ENCODE measurements around the gene RGPD5.
"Not testable (repeated sequence)": the region's sequence is repeated elsewhere in the genome, so short reads cannot be mapped to it uniquely, and the experiment has no call there.

The RGPD5 gene

DNA sequence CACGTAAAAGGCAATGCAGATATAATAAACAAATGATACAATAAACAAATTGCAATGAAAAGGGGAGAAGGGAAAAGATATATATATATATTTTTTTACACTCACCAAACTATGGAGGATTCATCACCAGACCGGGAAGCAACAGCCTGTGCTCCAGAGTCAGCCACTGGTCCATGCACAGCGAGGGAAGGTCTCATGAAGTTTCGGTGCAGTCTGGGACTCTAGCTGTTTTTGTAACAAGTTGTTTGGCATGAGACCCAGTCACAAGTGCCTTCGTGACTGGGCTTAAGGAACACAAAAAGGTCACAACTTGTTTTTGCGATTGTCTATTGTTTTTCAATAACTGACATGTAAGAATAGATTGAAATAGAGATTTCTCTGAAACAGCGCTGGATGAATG, 99.6 kb downstream of the RGPD5 start:
- not testable (repeated sequence) for H3K9me3 ChIP-seq (ENCODE audit: control insufficient read depth, insufficient read depth, low read length); H3K4me1 ChIP-seq (ENCODE audit: control insufficient read depth, insufficient read depth, low read length); H3K27ac ChIP-seq (ENCODE audit: low read length); H3K4me3 ChIP-seq (ENCODE audit: low read length); H3K27me3 ChIP-seq (ENCODE audit: control insufficient read depth, insufficient read depth, low read length); H3K36me3 ChIP-seq (ENCODE audit: control insufficient read depth, insufficient read depth, low read length); DNase-seq (ENCODE audit: low read depth, low spot score)
- no CpG with 5 or more reads among the region's 7 CpGs for WGBS (ENCODE audit: insufficient coverage, insufficient read length)

DNA sequence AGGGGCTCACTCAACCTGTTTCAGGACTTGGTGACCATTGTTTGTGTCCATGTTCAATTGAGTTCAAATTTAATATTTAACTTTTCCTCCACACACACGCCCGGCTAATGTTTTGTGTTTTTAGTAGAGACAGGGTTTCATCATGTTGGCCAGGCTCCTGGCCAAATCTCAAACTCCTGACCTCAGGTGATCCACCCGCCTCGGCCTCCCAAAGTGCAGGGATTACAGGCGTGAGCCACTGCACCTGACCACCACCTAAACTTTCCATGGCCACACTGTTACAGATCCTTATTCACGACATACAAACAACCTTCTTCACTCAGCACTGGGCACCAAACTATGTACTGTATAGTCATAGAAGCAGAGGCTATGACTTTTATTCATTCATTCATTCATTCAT, 100.0 kb downstream of the RGPD5 start:
- no CpG with 5 or more reads among the region's 6 CpGs for WGBS (ENCODE audit: insufficient coverage, insufficient read length)
- H3K27ac ChIP-seq (ENCODE audit: low read length); DNase-seq (ENCODE audit: low read depth, low spot score); H3K4me3 ChIP-seq (ENCODE audit: low read length); H3K27me3 ChIP-seq (ENCODE audit: control insufficient read depth, insufficient read depth, low read length); H3K36me3 ChIP-seq (ENCODE audit: control insufficient read depth, insufficient read depth, low read length); H3K9me3 ChIP-seq (ENCODE audit: control insufficient read depth, insufficient read depth, low read length); H3K4me1 ChIP-seq (ENCODE audit: control insufficient read depth, insufficient read depth, low read length): not testable (repeated sequence)

DNA sequence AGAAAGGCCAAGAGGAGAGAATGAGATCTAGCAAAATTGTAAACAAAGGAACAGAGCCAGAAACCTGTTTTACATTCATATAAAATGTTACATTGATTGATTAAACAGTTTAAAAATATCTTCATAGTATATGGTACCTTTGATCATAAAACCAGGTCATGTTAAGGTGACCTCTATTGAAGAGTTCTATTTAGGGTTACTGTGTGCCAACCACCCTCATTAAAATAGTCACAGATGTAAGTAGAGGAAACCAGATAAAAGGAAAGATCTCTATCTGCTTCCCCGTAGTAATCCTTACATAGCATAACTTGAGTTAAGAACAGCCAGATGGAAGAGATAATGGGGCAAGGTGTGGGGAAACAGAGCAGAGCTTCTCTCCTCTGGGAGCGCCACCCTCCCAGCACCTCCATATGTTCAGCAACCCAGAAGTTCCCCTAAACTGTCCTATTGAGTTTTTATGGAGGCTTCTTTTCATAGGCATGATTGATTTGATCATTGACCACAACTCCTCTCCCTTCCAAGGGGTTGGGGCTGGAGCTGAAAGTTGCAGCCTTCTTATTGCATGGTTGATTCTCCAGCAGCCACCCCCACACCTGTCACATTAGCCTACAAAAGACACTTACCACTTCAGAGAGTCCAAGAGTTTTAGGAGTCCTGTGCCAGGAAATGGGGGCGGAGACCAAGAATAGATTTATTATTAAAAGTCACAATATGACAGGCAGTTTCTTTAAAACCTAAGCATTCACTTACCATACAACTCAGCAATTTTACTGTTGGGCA, 101.2 kb downstream of the RGPD5 start:
- not testable (repeated sequence) for H3K4me3 ChIP-seq (ENCODE audit: low read length); H3K4me1 ChIP-seq (ENCODE audit: control insufficient read depth, insufficient read depth, low read length); H3K27ac ChIP-seq (ENCODE audit: low read length); H3K36me3 ChIP-seq (ENCODE audit: control insufficient read depth, insufficient read depth, low read length); DNase-seq (ENCODE audit: low read depth, low spot score); H3K9me3 ChIP-seq (ENCODE audit: control insufficient read depth, insufficient read depth, low read length); H3K27me3 ChIP-seq (ENCODE audit: control insufficient read depth, insufficient read depth, low read length)
- WGBS (ENCODE audit: insufficient coverage, insufficient read length) = no CpG with 5 or more reads among the region's 3 CpGs

DNA sequence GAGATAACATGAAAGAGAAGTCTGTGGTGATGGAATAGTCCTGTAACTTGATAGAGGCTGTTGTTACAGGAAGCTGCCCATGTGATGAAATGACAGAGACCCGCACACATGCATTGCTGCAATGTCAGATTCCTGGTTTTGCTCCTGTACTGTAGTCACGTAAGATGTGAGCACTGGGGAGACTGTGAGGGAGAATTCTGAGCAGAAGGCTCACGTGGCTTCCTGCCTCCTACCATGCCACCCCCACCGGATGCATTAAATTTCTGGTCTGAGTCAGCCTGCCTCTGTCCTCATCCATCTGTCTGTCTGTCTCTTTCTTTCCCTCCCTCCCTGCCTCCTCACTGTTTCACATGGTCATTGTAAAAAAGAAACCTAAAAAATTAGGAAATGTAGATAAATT, 102.1 kb downstream of the RGPD5 start:
- not testable (repeated sequence) for H3K36me3 ChIP-seq (ENCODE audit: control insufficient read depth, insufficient read depth, low read length); H3K27ac ChIP-seq (ENCODE audit: low read length); H3K4me3 ChIP-seq (ENCODE audit: low read length); H3K9me3 ChIP-seq (ENCODE audit: control insufficient read depth, insufficient read depth, low read length); DNase-seq (ENCODE audit: low read depth, low spot score); H3K4me1 ChIP-seq (ENCODE audit: control insufficient read depth, insufficient read depth, low read length); H3K27me3 ChIP-seq (ENCODE audit: control insufficient read depth, insufficient read depth, low read length)
- WGBS (ENCODE audit: insufficient coverage, insufficient read length) = no CpG with 5 or more reads among the region's 4 CpGs

DNA sequence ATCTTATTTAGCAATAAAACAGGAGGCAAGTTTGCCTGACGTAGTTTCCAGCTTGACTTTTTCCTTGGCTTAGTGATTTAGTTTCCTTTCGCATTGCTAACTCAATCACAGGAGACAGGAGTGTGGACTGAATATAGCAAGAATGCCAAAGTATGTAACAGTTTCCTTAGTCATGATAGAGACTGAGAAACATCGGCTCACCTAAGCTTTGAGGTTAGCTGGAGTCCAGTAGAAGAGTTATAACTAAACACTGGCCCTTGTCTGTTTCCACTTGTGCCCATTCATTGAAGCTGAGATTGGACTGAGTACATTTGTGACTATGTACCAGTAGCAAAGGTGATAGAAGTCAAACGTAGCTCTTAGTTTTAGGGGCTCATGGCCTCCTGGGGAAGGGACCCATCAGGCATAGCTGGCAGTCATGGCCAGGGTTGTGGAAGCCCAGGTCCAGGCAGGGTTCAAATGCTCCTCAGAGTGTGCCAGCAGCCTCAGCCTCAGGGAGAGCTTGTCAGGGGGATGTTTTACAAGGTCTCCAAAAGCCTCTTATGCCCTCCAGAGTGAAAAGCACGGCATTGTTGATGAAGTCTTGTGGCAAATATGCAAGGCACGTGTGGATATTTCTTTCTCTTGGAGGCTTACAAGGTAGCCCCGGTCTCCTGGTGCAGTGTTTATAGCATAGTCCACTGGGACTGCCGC, 103.8 kb downstream of the RGPD5 start:
- H3K27ac ChIP-seq (ENCODE audit: low read length); H3K36me3 ChIP-seq (ENCODE audit: control insufficient read depth, insufficient read depth, low read length); H3K4me3 ChIP-seq (ENCODE audit: low read length); H3K9me3 ChIP-seq (ENCODE audit: control insufficient read depth, insufficient read depth, low read length); H3K4me1 ChIP-seq (ENCODE audit: control insufficient read depth, insufficient read depth, low read length); H3K27me3 ChIP-seq (ENCODE audit: control insufficient read depth, insufficient read depth, low read length); DNase-seq (ENCODE audit: low read depth, low spot score): not testable (repeated sequence)
- WGBS (ENCODE audit: insufficient coverage, insufficient read length) = no CpG with 5 or more reads among the region's 8 CpGs

DNA sequence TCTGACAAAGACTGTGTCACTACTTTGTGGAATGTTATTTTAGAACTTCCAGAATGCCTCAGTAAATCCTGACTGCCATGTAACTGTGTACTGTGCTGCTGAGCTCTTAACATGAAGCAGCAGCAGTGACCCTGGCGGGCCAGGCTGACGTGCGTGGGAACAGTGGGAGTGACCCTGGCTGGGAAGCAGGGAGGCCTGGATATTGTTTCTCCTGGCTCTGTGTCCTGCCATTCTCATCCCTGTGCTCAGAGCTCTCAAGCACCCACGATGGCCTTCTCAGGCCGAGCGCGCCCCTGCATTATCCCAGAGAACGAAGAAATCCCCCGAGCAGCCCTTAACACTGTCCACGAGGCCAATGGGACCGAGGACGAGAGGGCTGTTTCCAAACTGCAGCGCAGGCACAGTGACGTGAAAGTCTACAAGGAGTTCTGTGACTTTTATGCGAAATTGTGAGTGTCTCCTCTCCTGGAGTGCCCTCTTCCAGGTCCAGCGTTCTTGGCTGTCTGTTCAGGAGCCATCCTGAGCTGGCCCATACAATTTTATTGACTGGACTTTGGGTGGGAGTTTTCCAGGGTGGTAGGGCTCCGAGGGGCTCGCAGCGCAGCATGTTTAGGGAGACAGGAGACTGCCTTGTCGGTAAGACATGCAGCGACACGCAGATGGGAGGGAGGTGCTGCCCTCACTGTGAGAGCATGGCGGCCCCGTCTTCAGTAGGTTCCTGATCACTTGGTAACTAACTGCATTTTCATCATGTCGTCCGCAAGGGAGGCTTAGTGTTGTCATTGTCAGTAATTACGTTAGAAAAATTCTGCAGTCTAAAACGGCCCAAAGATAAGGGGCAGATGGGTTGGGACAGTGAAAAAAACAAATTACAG, 104.6 kb downstream of the RGPD5 start, which contains the start of gene LIMS3:
TSS of gene LIMS3 (plus strand) at position 227 of the 875 bp plus-strand sequence. CDS start at position 268, 41 bp downstream.
- H3K36me3 ChIP-seq (ENCODE audit: control insufficient read depth, insufficient read depth, low read length); H3K9me3 ChIP-seq (ENCODE audit: control insufficient read depth, insufficient read depth, low read length); H3K4me3 ChIP-seq (ENCODE audit: low read length); H3K4me1 ChIP-seq (ENCODE audit: control insufficient read depth, insufficient read depth, low read length); H3K27ac ChIP-seq (ENCODE audit: low read length); H3K27me3 ChIP-seq (ENCODE audit: control insufficient read depth, insufficient read depth, low read length); DNase-seq (ENCODE audit: low read depth, low spot score): not testable (repeated sequence)
- WGBS (ENCODE audit: insufficient coverage, insufficient read length) = no CpG with 5 or more reads among the region's 28 CpGs

DNA sequence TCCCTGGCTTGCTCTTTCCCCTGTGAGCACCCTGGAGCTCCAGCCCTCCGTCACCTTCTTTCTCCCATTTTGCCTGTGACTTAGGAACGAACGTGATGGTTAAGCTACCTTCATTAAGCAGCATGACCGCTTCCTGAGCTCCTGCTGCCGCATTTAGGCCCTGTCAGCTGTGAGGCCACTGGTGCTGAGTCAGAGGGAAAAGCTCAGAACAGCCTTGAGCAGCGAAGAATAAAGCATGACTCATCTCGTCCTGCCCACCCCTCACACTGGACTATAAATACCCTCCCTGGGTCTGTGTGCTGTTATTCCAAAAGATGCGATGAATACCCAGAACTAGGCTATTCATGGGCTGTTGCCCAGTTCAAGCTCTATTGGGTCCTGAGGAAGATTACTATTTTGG, 111.7 kb downstream of the RGPD5 start:
- H3K4me1 ChIP-seq (ENCODE audit: control insufficient read depth, insufficient read depth, low read length); H3K27me3 ChIP-seq (ENCODE audit: control insufficient read depth, insufficient read depth, low read length); H3K9me3 ChIP-seq (ENCODE audit: control insufficient read depth, insufficient read depth, low read length); DNase-seq (ENCODE audit: low read depth, low spot score); H3K4me3 ChIP-seq (ENCODE audit: low read length); H3K36me3 ChIP-seq (ENCODE audit: control insufficient read depth, insufficient read depth, low read length); H3K27ac ChIP-seq (ENCODE audit: low read length): not testable (repeated sequence)
- no CpG with 5 or more reads among the region's 8 CpGs for WGBS (ENCODE audit: insufficient coverage, insufficient read length)
